Kidney epithelial cell (primary cell): ENCODE measurements around the gene PADI2. TPM values are rescaled to one million over a fixed set of nuclear protein-coding genes. Genes with fewer than 3 reads are reported as not detected.

Experiments
- DNase-seq: peaks from one replicate; pipeline ENCODE4 v3.0.0-alpha.2; 2010; ENCODE audit warnings: low read depth
- H3K27me3 ChIP-seq: 2 replicates; pipeline ENCODE4 v1.6.0; 2011; ENCODE audit warnings: low read length; ENCODE audit not compliant: control insufficient read depth, insufficient read depth
- H3K36me3 ChIP-seq: 2 replicates; pipeline ENCODE4 v1.5.1; 2011; ENCODE audit warnings: low read length; ENCODE audit not compliant: control insufficient read depth, insufficient read depth
- H3K4me3 ChIP-seq: 2 replicates; pipeline ENCODE4 v1.5.1; 2011; ENCODE audit warnings: low read depth, mild to moderate bottlenecking, control low read depth, low read length
- CTCF ChIP-seq: IDR thresholded peaks from 2 replicates; pipeline ENCODE4 v1.5.1; 2011; ENCODE audit warnings: mild to moderate bottlenecking, moderate library complexity, low read length, control low read depth, inconsistent platforms; ENCODE audit not compliant: insufficient read depth, poor library complexity, severe bottlenecking
- total RNA-seq: library from RNA; depleted of rRNA; stranded (reverse); fragments of >200 nt; gene quantifications from 2 replicates; pipeline ENCODE4 v1.2.3, GENCODE V29; 2015

Gene PADI2
- total RNA-seq, 1 donor from 2014 or later = 8.1 TPM

GRCh38 chr1:17071794-17072193 lies 47.5 kb downstream of the PADI2 start:
- no peak overlapping the region for H3K4me3 ChIP-seq
- TF ChIP-seq CTCF = no peak
- no peaks in the 10 kb centered on the region for H3K36me3 ChIP-seq

GRCh38 chr1:17070163-17070525 lies 49.1 kb downstream of the PADI2 start:
- no peak overlapping the region for H3K4me3 ChIP-seq
- H3K36me3 ChIP-seq = no peaks in the 10 kb centered on the region
- H3K27me3 ChIP-seq = no peaks in the 10 kb centered on the region
- TF ChIP-seq CTCF = no peak
- DNase-seq = no peak

More at GRCh38 chr1:17071794-17072193, 47.5 kb downstream of the PADI2 start:
- no peaks in the 10 kb centered on the region for H3K27me3 ChIP-seq
- DNase-seq = no peak

- Histone ChIP-seq H3K27me3 (no peaks in the 10 kb centered on the region), H3K36me3 (no peaks in the 10 kb centered on the region), H3K4me3 (no peak overlapping the region)
- DNase-seq = no peak
- no peak for TF ChIP-seq CTCF
Measured at GRCh38 chr1:17069452-17070162, 49.6 kb downstream of the PADI2 start.

GRCh38 chr1:17068789-17069188 lies 50.5 kb downstream of the PADI2 start:
- H3K27me3 ChIP-seq = no peaks in the 10 kb centered on the region
- H3K4me3 ChIP-seq = no peak overlapping the region
- no peak for TF ChIP-seq CTCF
- no peaks in the 10 kb centered on the region for H3K36me3 ChIP-seq
- DNase-seq = no peak

GRCh38 chr1:17067465-17068240 lies 51.6 kb downstream of the PADI2 start:
- H3K4me3 ChIP-seq = no peak overlapping the region
- no peaks in the 10 kb centered on the region for H3K36me3 ChIP-seq
- no peaks in the 10 kb centered on the region for H3K27me3 ChIP-seq
- no peak for TF ChIP-seq CTCF
- DNase-seq = no peak
